Brain microvascular endothelial cell (primary cell): ENCODE measurements around the gene ROR2.

Experiments
- DNase-seq: peaks from one replicate; pipeline ENCODE4 v3.0.0-alpha.2; 2020
- H3K27ac ChIP-seq: fragments of 250-450 bp; sonication (Bioruptor Pico); 2 replicates; pipeline ENCODE4 v1.5.1; 2020; ENCODE audit warnings: mild to moderate bottlenecking, moderate library complexity
- H3K27me3 ChIP-seq: fragments of 250-450 bp; sonication (Bioruptor Pico); replicated peaks from 2 replicates; pipeline ENCODE4 v1.5.1; 2020; ENCODE audit warnings: mild to moderate bottlenecking
- H3K36me3 ChIP-seq: fragments of 250-450 bp; sonication (Bioruptor Pico); replicated peaks from 2 replicates; pipeline ENCODE4 v1.5.1; 2020; ENCODE audit warnings: mild to moderate bottlenecking
- H3K4me3 ChIP-seq: 2 replicates; pipeline ENCODE4 v1.5.1; 2011; ENCODE audit warnings: low read depth, mild to moderate bottlenecking, control low read depth, low read length, moderate library complexity
- in situ Hi-C: cut with HindIII; loops from 2 replicates; pipeline ENCODE4 v1.10.0; 2017; ENCODE audit warnings: low sequenced_read_pairs, low pct_ligation_motif_present
- TF ChIP-seq, protein P1 (sequence below): IDR thresholded peaks from 2 replicates; pipeline ENCODE4 v1.5.1; 2011; ENCODE audit warnings: low read depth, mild to moderate bottlenecking, moderate library complexity, low read length, control low read depth, inconsistent platforms; ENCODE audit errors: missing control alignments

The ROR2 gene

DNA sequence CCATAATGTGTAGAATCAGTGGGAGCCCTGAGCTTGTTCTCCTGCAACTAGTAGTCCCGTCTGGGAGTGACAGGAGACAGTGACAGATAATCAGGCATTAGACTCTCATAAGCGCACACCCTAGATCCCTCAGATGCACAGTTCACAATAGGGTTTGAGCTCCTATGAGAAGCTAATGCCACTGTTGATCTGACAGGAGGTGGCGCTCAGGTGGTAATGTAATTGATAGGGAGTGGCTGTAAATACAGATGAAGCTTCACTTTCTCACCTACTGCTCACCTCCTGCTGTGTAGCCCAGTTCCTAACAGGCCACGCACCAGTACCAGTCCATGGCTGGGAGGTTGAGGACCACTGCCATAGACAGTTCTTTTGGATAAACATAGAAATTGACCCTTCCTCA lies 188.7 kb downstream of the ROR2 start:
- TF ChIP-seq, protein P1, sequence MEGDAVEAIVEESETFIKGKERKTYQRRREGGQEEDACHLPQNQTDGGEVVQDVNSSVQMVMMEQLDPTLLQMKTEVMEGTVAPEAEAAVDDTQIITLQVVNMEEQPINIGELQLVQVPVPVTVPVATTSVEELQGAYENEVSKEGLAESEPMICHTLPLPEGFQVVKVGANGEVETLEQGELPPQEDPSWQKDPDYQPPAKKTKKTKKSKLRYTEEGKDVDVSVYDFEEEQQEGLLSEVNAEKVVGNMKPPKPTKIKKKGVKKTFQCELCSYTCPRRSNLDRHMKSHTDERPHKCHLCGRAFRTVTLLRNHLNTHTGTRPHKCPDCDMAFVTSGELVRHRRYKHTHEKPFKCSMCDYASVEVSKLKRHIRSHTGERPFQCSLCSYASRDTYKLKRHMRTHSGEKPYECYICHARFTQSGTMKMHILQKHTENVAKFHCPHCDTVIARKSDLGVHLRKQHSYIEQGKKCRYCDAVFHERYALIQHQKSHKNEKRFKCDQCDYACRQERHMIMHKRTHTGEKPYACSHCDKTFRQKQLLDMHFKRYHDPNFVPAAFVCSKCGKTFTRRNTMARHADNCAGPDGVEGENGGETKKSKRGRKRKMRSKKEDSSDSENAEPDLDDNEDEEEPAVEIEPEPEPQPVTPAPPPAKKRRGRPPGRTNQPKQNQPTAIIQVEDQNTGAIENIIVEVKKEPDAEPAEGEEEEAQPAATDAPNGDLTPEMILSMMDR: no peak

DNA sequence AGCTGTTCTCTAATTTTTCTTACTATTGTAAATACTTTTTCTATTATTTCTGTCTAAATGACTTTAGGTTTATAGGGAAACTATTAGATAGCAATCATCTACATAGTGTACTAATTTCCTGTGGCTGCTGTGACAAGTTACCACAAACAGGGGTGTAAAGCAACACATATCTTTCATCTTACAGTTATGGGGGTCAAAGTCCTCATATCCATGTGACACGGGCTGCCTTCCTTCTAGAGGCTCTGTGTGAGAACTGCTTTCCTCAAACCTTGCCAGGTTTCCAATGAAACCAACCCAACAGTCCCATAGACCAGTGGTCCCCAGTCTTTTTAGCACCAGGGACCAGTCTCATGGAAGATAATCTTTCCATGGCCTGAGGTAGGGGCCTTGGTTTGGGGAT lies 189.1 kb downstream of the ROR2 start:
- Histone ChIP-seq H3K36me3 (no peaks in the 10 kb centered on the region), H3K27me3 (no peaks in the 10 kb centered on the region), H3K4me3 (no peak overlapping the region), H3K27ac (no peak overlapping the region)
- no peak for DNase-seq
- in situ Hi-C loops: no loop called here
- TF ChIP-seq, protein P1: no peak

More for the DNA sequence above, 188.7 kb downstream of the ROR2 start:
- Histone ChIP-seq H3K27ac (no peak overlapping the region), H3K4me3 (no peak overlapping the region), H3K27me3 (no peaks in the 10 kb centered on the region), H3K36me3 (no peaks in the 10 kb centered on the region)
- DNase-seq: no peak
- in situ Hi-C loops: no loop called here

DNA sequence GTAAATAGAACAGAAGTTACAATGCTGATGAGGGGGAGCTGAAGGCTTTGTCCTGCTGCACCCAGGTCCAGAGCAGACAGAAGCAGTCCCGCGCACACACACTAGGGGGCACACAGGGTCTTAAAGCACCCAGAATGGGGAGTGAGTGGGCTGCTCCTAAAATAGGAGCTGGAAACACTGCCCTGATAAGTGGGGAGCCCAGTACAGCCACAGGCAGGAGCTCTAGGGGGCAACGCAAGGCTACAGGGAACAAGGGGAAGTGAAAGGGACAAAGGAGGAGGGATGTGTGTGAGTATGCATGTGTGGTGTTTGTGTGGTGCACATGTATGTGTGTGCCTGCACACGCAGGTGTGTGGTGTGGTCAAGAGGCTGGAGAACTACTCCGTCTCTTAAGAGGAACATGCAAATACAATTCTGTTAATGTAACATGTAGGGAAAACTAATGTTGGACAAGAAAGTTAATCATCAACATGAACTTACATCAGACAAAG lies 191.5 kb downstream of the ROR2 start:
- no peak overlapping the region for H3K27ac ChIP-seq
- H3K27me3 ChIP-seq: no peaks in the 10 kb centered on the region
- TF ChIP-seq, protein P1: peak; percentile 93
- H3K36me3 ChIP-seq: no peaks in the 10 kb centered on the region
- no peak overlapping the region for H3K4me3 ChIP-seq
- peak; percentile 44 for DNase-seq
- in situ Hi-C loops: no loop called here

DNA sequence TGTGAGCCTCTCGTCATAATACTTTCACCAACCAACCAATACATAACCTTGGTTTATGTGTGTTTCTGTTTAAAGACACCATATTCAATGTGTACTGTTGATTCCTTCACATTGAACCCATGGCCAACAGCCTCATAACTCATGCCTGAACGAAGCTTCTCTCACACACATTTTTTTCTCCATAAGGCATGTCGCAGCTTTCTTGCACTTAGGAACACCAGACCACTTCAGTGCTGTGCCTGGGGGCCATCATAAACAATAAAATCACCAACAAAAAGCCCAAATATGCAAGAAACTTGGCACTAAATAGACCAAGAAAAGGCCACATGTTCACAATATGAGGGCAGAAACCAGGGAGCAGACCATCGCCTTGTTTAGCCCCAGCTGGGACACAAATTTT lies 192.2 kb downstream of the ROR2 start:
- H3K27ac ChIP-seq: no peak overlapping the region
- H3K27me3 ChIP-seq: no peaks in the 10 kb centered on the region
- DNase-seq: no peak
- H3K36me3 ChIP-seq: no peaks in the 10 kb centered on the region
- no peak overlapping the region for H3K4me3 ChIP-seq
- TF ChIP-seq, protein P1: no peak
- in situ Hi-C loops: no loop called here

DNA sequence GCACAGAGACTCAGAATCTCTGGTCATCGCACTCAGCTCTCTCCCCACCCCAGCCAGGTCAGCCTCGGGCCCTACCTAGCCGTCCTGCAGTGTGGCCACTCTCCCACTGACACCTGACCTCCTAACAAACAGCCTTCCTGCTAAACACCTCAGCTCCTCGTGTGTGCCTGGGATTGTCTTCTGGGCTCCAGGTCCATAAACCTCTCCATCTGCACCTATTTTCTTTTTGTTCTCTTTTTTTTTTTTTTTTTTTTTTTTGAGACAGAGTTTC lies 193.6 kb downstream of the ROR2 start:
- in situ Hi-C loops: no loop called here
- Histone ChIP-seq H3K27me3 (no peaks in the 10 kb centered on the region), H3K36me3 (no peaks in the 10 kb centered on the region), H3K27ac (no peak overlapping the region), H3K4me3 (no peak overlapping the region)
- no peak for DNase-seq
- TF ChIP-seq, protein P1: no peak

DNA sequence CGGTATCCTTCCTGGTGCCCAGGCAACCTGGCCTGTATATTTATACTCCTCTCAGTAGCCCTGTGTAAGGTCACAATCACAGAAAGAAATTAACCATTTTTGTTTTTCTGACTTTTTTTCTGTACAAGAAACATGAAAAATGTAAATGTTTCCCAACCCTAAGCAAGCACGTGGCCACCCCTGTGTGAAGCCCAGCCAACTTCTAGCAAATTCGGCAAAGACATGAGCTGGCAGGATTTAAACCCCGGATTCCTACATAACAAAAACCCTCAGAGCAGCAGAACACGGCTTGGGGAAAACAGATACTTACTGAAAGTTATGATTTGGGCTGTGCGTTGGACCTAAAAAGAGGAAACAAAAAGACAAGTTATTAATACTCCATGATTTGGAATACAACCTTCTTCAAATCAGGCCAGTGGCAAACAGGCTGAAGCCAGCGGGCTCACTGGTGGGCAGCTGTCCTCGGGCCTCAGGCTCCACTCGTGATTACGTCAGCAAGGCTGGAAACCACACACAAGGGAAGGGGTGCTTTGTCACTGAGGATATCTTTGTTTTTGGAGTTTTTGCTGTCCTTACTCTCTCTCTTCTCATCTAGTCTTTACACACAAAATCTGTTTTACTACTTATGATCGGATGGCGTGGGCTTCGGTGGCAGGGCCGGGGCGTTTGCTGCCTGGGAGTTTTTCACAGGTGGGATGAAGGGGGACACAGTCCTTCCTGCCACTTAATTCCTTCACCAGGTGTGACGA lies 194.1 kb downstream of the ROR2 start:
- H3K27me3 ChIP-seq: no peaks in the 10 kb centered on the region
- no peaks in the 10 kb centered on the region for H3K36me3 ChIP-seq
- H3K27ac ChIP-seq: no peak overlapping the region
- DNase-seq: no peak
- TF ChIP-seq, protein P1: no peak
- in situ Hi-C loops: no loop called here
- no peak overlapping the region for H3K4me3 ChIP-seq
